K562 (cell line): ENCODE data around the gene CFAP53. TPM values are rescaled to one million over a fixed set of nuclear protein-coding genes. Genes with fewer than 3 reads are reported as not detected.

Experiments used
- ATAC-seq: fragments of 200-7000 bp; cut with Tn5 transposase; 3 replicates; pipeline ENCODE4 v1.9.1; 2020; ENCODE audit warnings: moderate library complexity
- BruUV-seq: library from RNA; stranded (reverse); fragments of 400-500 nt; replicated peaks from 2 replicates; lab custom pipeline; 2021; lab: Mats Ljungman, UMichigan
- CTCF ChIA-PET: fragments of 300-600 bp; formaldehyde crosslinking; extraction: SDS; loops from one replicate; lab custom pipeline; 2021; ENCODE audit warnings: low intra/inter-chr PET ratio; lab: Yijun Ruan, JAX
- POLR2A ChIA-PET: fragments of 300-600, 350-650 bp; sonication (Branson Sonifier 250); formaldehyde crosslinking; extraction: SDS; loops from one replicate; lab custom pipeline; 2021; ENCODE audit warnings: antibody characterized with exemption, inconsistent platforms; lab: Yijun Ruan, JAX
- DNase-seq, 4 experiments: peaks; one replicate each; pipeline versions ENCODE4 v3.0.0 to v3.0.0-alpha.2; 2011 to 2018; ENCODE audit warnings: low spot score in 3 of 4, mixed read lengths in 3 of 4; ENCODE audit errors: extremely low read depth in 1 of 4
- FAIRE-seq: peaks from 2 replicates; lab custom pipeline; 2011; peaks lifted over from hg19 to GRCh38; lab: Jason Lieb, UNC
- H2AFZ ChIP-seq: 2 replicates; pipeline ENCODE4 v1.6.0; 2011; ENCODE audit warnings: low read depth, low read length, control low read depth, inconsistent platforms
- H3K27ac ChIP-seq: fragments of 200-600 bp; 3 replicates; pipeline ENCODE4 v1.8.0; 2011; ENCODE audit warnings: low read depth, mild to moderate bottlenecking, control low read depth, inconsistent platforms, low read length, moderate library complexity, mixed read lengths; ENCODE audit errors: extremely low read depth
- H3K27me3 ChIP-seq, 2 experiments: fragments of 300-600 bp in 1 of 2; 2 replicates in 1 of 2; 3 replicates in 1 of 2; pipeline versions ENCODE4 v1.6.0 to v1.8.0; 2011; ENCODE audit warnings: inconsistent platforms in 2 of 2, low read length in 2 of 2, mild to moderate bottlenecking in 1 of 2, mixed read lengths in 1 of 2, moderate library complexity in 1 of 2; ENCODE audit not compliant: control insufficient read depth in 2 of 2, insufficient read depth in 2 of 2
- H3K36me3 ChIP-seq: fragments of 300-600 bp; 3 replicates; pipeline ENCODE4 v1.8.0; 2011; ENCODE audit warnings: mild to moderate bottlenecking, low read length, inconsistent platforms; ENCODE audit not compliant: control insufficient read depth, insufficient read depth
- H3K4me1 ChIP-seq, 2 experiments: fragments of 200-600 bp in 1 of 2; replicated peaks in 1 of 2; 2 replicates in 1 of 2; 3 replicates in 1 of 2; pipeline versions ENCODE4 v1.5.1 to v1.8.0; 2011; ENCODE audit warnings: inconsistent platforms in 2 of 2, low read length in 2 of 2, mild to moderate bottlenecking in 1 of 2, mixed read lengths in 1 of 2, moderate library complexity in 1 of 2; ENCODE audit not compliant: control insufficient read depth in 2 of 2, insufficient read depth in 2 of 2
- H3K4me2 ChIP-seq: 2 replicates; pipeline ENCODE4 v1.6.1; 2011; ENCODE audit warnings: low read length, control low read depth, inconsistent platforms, mixed read lengths; ENCODE audit not compliant: insufficient read depth
- H3K4me3 ChIP-seq: fragments of 200-600 bp; sonication (generic), shearing (Covaris generic); 2 replicates; pipeline ENCODE4 v1.5.1; 2016; ENCODE audit warnings: control low read depth, inconsistent platforms
- H3K79me2 ChIP-seq: fragments of 200-600 bp; 3 replicates; pipeline ENCODE4 v1.8.0; 2011; ENCODE audit warnings: low read length, inconsistent platforms; ENCODE audit not compliant: control insufficient read depth, insufficient read depth
- H3K9ac ChIP-seq, 2 experiments: 2 replicates each; pipeline versions ENCODE4 v1.6.0 to v1.6.1; 2011; ENCODE audit warnings: low read depth in 2 of 2, low read length in 2 of 2, control low read depth in 1 of 2, inconsistent platforms in 1 of 2, mild to moderate bottlenecking in 1 of 2, mixed read lengths in 1 of 2; ENCODE audit not compliant: insufficient read depth in 1 of 2
- H3K9me1 ChIP-seq: one replicate; pipeline ENCODE4 v1.6.0; 2011; ENCODE audit warnings: inconsistent platforms, mild to moderate bottlenecking, low read length, moderate library complexity; ENCODE audit not compliant: control insufficient read depth, insufficient read depth
- H3K9me3 ChIP-seq: replicated peaks from 2 replicates; pipeline ENCODE4 v1.5.1; 2011; ENCODE audit warnings: low read depth, low read length, inconsistent platforms; ENCODE audit not compliant: control insufficient read depth, insufficient read depth
- H4K20me1 ChIP-seq: replicated peaks from 2 replicates; pipeline ENCODE4 v1.6.1; 2011; ENCODE audit warnings: low read length, inconsistent platforms, mixed read lengths; ENCODE audit not compliant: control insufficient read depth, insufficient read depth
- CBX1 ChIP-seq: sonication (generic); IDR thresholded peaks from 2 replicates; pipeline ENCODE4 v1.6.1; 2016; ENCODE audit warnings: antibody characterized with exemption, low read depth, mild to moderate bottlenecking
- CHCHD3 ChIP-seq: fragments of 250-450 bp; sonication (Bioruptor Pico); IDR thresholded peaks from 2 replicates; pipeline ENCODE4 v2.1.2; 2022; ENCODE audit warnings: mild to moderate bottlenecking
- HBP1 ChIP-seq: fragments of 450-650 bp; formaldehyde crosslinking; IDR thresholded peaks from 2 replicates; pipeline ENCODE4 v1.4.0; 2022; ENCODE audit warnings: missing genetic modification characterization
- IRF2 ChIP-seq: sonication (generic); formaldehyde crosslinking; IDR thresholded peaks from 2 replicates; pipeline ENCODE4 v1.8.1; 2022; ENCODE audit warnings: mild to moderate bottlenecking, missing genetic modification reagents
- JUN ChIP-seq, 2 experiments: sonication (generic) in 1 of 2; formaldehyde crosslinking in 1 of 2; IDR thresholded peaks; 2 replicates each; pipeline versions ENCODE4 v1.6.1 to v1.8.0; 2012 to 2022; ENCODE audit warnings: borderline replicate concordance in 2 of 2, mild to moderate bottlenecking in 2 of 2, improper control_type of control experiment in 1 of 2, low read depth in 1 of 2, low read length in 1 of 2, missing genetic modification reagents in 1 of 2
- WGBS: fragments of 100-300 bp; shearing (Covaris generic); methylation state at CpG from one replicate; pipeline ENCODE4 v1.1.6; 2016; ENCODE audit warnings: low coverage, mixed read lengths; ENCODE audit not compliant: insufficient coverage; ENCODE audit errors: missing lambda C conversion rate; 5-methylcytosine and 5-hydroxymethylcytosine counted together
- in situ Hi-C: fragments of 300-500 bp; cut with MboI; formaldehyde crosslinking; loops from 4 replicates; pipeline ENCODE4 v1.15.0; 2018; ENCODE audit warnings: inconsistent platforms, mixed read lengths
- intact Hi-C: fragments of 100-400 bp; cut with micrococcal nuclease; formaldehyde crosslinking; loops from 2 replicates; pipeline ENCODE4 v1.14.2; 2022
- polyA plus RNA-seq, 8 experiments: library from polyadenylated mRNA; depleted of rRNA in 4 of 8; stranded (reverse) in 5 of 8; unstranded in 3 of 8; fragments of >200 nt; fragmentation: Nextera tagmentation in 2 of 8; fragmentation: Illumina TruSeq in 1 of 8; extraction: Ambion mirVana in 2 of 8; extraction: Trizol in 1 of 8; gene quantifications; 2 replicates each; pipeline versions ENCODE4 v1.2.1 to v1.2.3, GENCODE V29; 2011 to 2014; ENCODE audit warnings: inconsistent platforms in 1 of 8, missing spikeins in 1 of 8
- total RNA-seq, 7 experiments: library from RNA; depleted of rRNA in 6 of 7; stranded (reverse); fragments of >200 nt in 6 of 7; fragmentation: Illumina TruSeq in 2 of 7; extraction: Trizol in 2 of 7; gene quantifications; 2 replicates each; pipeline versions ENCODE4 v1.2.1 to v1.2.3, GENCODE V29; 2011 to 2021; ENCODE audit warnings: low replicate concordance in 1 of 7

CFAP53 gene
- total and polyA plus RNA-seq, 9 of the 15 experiments (the other 6 are each of a cell fraction or from before 2014, with no cell fraction given) = 0.21 to 1.9 (median 1.2) TPM

GRCh38 chr18:50192995-50193795 lies 73.1 kb downstream of the CFAP53 start:
- no peaks in the 10 kb centered on the region for H3K9me1 ChIP-seq
- H3K4me1 ChIP-seq = peaks cover 0 to 13% of the 10 kb centered on the region in 2 experiments; a peak in 1 of 5 replicates
- DNase-seq (no peak), FAIRE-seq (no peak), ATAC-seq (no peak)
- no peak overlapping the region for H3K4me3 ChIP-seq
- no TSS peak for BruUV-seq
- TF ChIP-seq IRF2 (CRISPR knock-in tag) (no peak), HBP1 (CRISPR knock-in tag) (no peak), CHCHD3 (CRISPR knock-in tag) (no peak), CBX1 (no peak), JUN (IDR thresholded peaks at IDR 0.05; ENCODE audit: borderline replicate concordance, low read depth, low read length) (no peak), JUN (CRISPR knock-in tag; IDR thresholded peaks at IDR 0.05; ENCODE audit: borderline replicate concordance) (no peak)
- no peaks in the 10 kb centered on the region for H3K9me3 ChIP-seq
- H3K9ac ChIP-seq = no peak overlapping the region
- CTCF ChIA-PET = no interaction called here
- no peaks in the 10 kb centered on the region for H4K20me1 ChIP-seq
- peaks cover 0 to 26% of the 10 kb centered on the region in 2 experiments; a peak in 3 of 5 replicates for H3K27me3 ChIP-seq
- no peaks in the 10 kb centered on the region for H3K36me3 ChIP-seq
- in situ Hi-C loops (no loop called here), intact Hi-C loops (loop anchor here (10.0 kb wide), 1 partner anchor 138 kb away; no protein-coding TSS in a partner anchor)
- POLR2A ChIA-PET = no interaction called here
- no peak overlapping the region for H3K4me2 ChIP-seq
- WGBS = 39% methylated on average over 17 of the region's 31 CpGs
- H2AFZ ChIP-seq = no peak overlapping the region
- no peak overlapping the region for H3K27ac ChIP-seq
- no peaks in the 10 kb centered on the region for H3K79me2 ChIP-seq
